NCI-H1436 treated with DMSO at 0.1 percent for 48 hours (cell line): ENCODE results near the gene MAP1S.

ENCODE experiments used
- DNase-seq: peaks from one replicate; lab custom pipeline; 2025; lab: John Stamatoyannopoulos, UW

Gene MAP1S

GRCh38 chr19:17735410-17735809 is 16.1 kb downstream of the MAP1S start:
- DNase-seq: no peak

- no peak for DNase-seq
These were observed 18.4 kb downstream of the MAP1S start for GRCh38 chr19:17737690-17738153.

- DNase-seq: peak; percentile 47
These were observed 20.0 kb downstream of the MAP1S start for GRCh38 chr19:17739121-17739875.

GRCh38 chr19:17741456-17741855 is 22.2 kb downstream of the MAP1S start:
- no peak for DNase-seq

GRCh38 chr19:17743874-17744580 is 24.7 kb downstream of the MAP1S start:
- no peak for DNase-seq

GRCh38 chr19:17747205-17748098 is 28.2 kb downstream of the MAP1S start:
- peak; percentile 92 for DNase-seq

- DNase-seq: no peak
These were observed 29.8 kb downstream of the MAP1S start for GRCh38 chr19:17748884-17749638.

GRCh38 chr19:17749912-17750317 is 30.6 kb downstream of the MAP1S start:
- DNase-seq: no peak

- DNase-seq: no peak
These were observed 32.0 kb downstream of the MAP1S start, which contains the start of gene FCHO1 for GRCh38 chr19:17751103-17751911. Gene FCHO1 (plus strand): TSS chr19:17751477. CDS start chr19:17755165, 3,688 bp downstream.

GRCh38 chr19:17751912-17752273 is 32.6 kb downstream of the MAP1S start:
- no peak for DNase-seq

- DNase-seq: no peak
These were observed 33.8 kb downstream of the MAP1S start for GRCh38 chr19:17752865-17753639.

GRCh38 chr19:17753976-17754375 is 34.7 kb downstream of the MAP1S start:
- DNase-seq: no peak

GRCh38 chr19:17754634-17755442 is 35.6 kb downstream of the MAP1S start:
- no peak for DNase-seq

GRCh38 chr19:17755443-17755890 is 36.2 kb downstream of the MAP1S start:
- DNase-seq: no peak

- peak; percentile 31 for DNase-seq
These were observed 36.8 kb downstream of the MAP1S start for GRCh38 chr19:17755977-17756670.

- DNase-seq: no peak
These were observed 37.8 kb downstream of the MAP1S start for GRCh38 chr19:17757125-17757524.

GRCh38 chr19:17758515-17758914 is 39.2 kb downstream of the MAP1S start:
- no peak for DNase-seq

- no peak for DNase-seq
These were observed 41.9 kb downstream of the MAP1S start for GRCh38 chr19:17761148-17761547.
